AML-193 (cell line): Measurements from ENCODE around the gene PSAP.
"Not testable (repeated sequence)": the region's sequence is repeated elsewhere in the genome, so short reads cannot be mapped to it uniquely, and the experiment has no call there.

Source experiments
- DNase-seq, 2 experiments: peaks; one replicate each; lab custom pipeline; 2025; lab: John Stamatoyannopoulos, UW

Gene PSAP

DNA sequence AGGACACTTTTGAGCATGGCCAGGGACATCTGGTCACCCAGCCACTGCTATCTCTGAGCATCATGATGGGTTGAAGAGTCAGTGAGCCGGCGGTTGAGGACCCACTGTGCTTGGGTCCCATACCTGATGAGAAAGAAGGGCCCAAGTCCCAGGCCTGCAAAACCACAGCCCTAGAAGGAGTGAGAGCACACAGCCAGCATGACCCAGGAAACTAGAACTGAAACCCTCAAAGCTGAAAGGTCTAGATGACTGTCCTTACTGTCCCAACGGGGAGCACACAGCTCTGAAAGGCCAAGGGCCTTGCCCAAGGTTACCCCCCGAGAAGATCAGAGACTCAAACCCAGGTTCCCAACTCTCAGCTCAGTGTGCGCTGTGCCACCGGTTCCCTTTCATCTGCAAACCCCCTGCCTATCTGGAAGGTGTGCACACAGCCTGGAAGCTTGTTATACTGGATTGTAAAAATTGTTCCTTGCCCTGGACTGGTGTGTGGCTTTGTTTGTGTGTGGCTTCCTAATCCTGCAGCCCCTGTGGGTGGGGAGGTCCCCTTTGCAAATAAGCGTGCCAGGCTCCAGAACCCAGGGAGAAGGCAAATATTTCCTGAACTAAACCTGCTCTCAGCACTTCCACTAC lies 22.6 kb upstream of the PSAP start:
- DNase-seq, result no peak

DNA sequence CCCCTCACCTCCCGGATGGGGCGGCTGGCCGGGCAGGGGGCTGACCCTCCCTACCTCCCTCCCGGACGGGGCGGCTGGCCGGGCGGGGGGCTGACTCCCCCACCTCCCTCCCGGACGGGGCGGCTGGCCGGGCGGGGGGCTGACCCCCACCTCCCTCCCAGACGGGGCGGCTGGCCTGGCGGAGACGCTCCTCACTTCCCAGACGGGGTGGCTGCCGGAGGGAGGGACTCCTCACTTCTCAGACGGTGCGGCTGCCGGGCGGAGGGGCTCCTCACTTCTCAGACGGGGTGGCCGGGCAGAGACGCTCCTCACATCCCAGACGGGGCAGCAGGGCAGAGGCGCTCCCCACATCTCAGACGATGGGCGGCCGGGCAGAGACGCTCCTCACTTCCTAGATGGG lies 18.6 kb upstream of the PSAP start:
- not testable (repeated sequence) for DNase-seq

DNA sequence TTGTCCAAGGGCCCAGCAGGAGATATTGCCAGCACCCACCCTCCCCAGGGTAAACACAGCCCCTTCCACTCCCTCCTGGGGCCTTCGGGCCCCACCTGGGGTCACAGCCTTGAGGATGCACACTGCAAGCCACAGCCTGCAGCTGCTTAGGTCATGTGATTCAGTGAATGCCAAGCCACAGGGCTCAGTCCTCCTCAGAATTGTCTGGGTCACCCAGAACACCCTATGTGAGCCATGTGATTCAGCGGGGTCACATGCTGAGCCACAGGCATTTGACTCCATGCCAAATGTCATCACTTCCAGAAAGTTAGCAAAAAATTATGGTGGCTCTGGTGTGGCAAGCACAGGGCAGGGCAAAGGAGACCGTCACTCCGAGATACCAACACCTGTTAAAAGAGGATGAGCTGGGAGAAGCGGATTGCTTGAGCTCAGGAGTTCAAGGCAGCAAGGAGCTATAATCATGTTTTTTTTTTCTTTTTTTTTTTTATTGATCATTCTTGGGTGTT lies 17.2 kb upstream of the PSAP start:
- DNase-seq, result no peak

DNA sequence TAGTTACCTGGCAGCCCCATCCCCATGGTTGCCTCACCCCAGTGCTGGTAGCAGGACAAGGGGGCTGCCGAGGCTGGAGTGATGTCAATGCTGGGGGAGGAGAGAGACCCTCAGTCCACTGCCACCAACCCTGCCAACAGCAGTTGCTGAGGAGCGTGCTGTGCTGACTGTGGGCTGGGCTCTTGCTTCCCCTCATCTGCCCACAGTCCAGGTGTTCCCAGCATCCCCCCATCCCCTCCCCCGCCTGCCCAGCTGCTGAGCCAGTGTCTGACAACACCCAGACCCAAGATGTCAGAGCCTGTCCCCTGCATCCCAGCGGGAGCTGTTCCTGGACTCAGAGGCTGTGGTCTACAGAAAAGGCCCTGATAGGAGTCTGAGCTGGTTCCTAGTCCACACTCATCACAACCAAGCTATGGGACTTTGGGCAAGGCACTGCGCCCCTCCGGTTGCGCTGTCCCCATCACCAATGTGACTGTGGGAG lies 14.6 kb upstream of the PSAP start:
- no peak for DNase-seq

DNA sequence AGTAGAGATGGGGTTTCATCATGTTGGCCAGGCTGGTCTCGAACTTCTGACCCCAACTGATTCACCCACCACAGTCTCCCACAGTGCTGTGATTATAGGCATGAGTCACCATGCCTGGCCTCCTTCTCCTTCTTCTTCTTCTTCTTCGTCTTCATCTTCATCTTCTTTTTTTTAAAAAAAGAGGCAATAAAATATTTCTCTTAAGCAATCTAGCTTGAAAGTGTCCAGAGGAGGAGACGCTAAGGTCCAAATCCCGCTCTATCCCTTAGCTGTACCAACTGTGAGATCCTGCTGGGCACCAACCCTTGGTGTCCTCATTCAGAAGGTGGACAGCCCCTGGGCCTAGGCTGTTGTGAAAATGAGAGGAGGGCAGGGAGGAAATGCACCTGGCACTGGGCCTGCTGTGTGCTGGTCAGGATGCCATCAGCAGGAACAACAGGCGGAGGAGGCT lies 13.9 kb upstream of the PSAP start:
- no peak for DNase-seq

DNA sequence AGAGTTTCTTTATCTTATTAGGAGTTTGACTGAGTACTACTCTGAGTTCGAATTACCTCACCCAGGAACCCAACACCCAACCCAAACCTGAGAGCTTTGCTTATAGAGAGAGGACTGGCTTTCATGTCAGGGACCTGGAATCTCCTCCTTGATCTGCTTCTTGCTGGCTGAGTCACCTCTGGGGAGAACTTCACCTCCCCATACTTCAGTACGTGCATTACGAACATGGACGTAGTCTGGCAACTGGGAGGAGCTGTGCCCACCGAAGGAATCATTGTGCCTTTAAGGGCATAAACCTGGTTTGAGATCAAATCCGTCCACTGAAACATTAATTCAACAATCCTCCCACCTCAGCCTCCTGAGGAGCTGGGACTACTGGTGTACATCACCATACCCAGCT lies 12.2 kb upstream of the PSAP start:
- no peak for DNase-seq

DNA sequence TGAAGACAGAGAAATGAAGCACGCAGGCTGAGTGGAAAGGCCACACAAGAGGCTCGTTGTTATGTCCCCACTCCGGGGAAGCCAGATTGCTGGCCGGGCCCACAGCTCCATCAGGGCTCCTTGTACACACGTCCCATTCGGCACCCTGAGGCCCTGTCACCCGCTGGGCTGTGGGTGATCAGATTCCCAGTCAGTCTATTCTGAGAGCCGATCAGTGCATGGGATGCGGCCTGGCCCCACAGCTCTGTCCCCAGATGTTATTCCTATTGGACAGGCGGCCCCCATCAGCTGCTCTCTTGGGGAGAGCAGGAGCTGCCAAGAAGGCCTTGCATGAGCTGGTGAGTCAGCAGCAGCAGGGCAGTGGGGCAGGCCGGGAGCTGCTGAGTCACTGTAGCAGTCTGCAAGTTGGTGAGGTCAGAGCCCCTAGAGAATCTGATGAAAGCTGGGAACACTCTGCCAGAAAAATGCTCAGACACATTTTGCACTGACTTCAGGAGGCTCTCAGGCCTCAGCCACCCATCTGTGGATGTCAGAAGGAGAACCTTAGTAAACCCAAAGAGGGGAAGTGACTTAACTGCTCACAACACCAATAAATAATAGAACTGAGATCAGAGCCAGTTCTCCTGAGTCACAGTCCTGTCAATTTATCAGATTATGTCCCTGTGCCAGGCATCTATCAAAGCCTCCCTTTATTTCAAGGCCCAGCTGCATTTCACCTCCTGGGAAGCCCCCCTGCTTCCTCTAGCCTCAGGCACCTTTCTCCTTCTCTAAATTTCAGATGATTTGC lies 9.4 kb upstream of the PSAP start:
- peak; percentile 79 to 86 for DNase-seq

DNA sequence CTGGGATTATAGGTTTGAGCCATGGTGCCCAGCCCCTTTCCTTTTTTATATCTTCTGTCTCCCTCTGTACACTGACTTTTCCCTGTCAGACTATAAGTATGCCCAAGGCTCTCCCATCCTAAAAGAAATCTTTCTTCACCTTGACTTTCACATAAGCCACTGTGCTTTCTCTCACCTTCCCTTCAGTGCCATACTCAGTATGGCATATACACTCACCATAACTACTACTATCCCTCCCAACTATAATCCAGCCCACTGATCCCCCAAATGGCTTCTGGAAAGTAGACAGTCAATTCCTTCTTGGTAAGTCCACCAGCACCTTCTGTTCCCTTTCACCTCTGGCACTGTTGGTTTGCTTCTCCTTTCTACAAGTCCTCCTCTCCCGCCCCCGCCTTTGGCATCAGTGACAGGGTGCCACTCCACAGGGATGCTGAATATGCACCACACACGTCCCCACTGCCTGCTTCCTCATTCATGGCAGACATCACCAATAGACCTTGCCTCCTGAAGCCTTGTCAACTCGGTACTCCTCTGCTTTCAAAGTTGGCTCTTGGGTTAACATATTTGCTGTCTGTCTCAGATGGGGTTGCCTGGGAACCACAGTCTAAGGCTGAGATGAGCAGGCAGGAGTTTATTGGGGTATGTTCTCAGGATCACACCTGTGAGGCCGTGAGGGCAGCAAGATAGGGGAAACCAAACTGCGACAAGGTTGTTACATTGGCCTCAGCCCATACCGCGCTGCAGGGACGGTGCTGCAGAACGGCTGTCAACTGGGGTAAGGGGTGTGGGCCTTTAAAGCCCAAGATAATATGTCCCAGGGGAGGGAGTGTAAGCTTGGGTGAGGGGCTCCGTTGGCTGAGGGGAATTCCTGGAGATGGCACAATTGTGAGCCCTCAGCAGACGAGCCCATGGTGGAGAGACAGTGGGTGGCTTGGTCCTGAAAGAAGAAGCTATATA lies 7.2 kb upstream of the PSAP start:
- no peak for DNase-seq

DNA sequence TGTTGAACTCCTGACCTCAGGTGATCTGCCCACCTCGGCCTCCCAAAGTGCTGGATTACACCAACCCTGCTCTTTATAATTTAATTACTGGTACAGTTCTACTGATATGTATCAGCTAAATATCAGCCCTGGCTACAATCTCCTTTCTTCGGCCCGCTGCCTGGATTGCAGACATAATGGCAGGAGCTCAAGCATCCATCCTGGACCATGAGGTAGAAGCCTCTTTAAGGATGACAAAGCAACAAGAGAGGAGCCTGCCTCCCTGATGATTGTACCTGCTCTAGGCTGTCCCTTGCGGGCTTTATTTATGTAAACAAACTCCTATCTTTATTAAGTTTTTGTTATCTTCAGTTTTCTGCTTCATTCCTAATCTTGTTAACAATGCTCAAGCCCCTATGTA lies 5.6 kb upstream of the PSAP start:
- DNase-seq, result no peak

DNA sequence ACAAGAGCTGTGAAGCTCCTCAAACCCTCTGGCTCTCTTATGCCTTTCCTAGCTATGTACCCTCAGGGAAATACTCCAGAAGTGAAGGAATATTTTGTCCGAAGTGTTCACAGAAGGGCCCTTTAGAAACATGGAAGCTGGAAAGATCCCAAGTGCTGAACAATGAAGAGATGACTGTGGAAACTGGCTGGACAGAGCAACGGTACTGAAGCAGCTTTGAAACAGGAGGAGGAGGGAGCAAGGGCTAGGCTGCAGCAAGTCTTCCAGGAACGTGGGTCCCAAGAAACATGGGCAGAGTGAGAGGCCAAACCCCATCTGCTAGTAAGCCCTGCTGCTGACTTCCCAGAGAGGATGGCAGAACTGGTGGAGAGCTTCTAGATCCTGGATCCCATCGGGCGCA lies 3.0 kb upstream of the PSAP start:
- no peak for DNase-seq

DNA sequence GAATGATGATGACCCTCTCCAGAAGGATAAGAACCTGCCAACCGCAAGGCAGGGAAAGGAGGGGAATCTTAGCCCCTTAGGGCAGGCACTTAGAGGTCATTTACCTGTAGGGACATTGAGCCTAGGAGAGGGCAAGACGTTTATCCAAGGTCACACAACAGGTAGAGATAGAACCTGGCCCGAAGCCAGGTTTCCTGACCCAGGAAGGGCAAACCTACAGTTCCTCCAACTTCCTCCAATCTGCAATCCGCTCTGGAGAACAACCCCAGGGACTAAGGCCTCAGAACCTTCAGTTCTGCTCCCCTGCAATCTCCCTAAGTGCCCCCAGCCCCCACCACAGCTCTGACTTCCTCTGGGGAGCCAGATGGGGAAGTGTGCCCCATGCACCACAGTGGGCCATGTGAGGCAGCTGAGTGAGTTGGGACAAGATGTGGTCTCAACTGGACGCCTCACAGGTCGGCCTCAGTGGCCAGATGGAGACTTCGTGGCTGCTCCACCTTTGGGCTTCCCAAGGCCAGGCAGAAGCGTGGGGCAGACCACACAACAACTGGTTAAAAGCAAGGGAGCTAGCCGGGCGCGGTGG lies 1.4 kb upstream of the PSAP start:
- peak; percentile 15 to 25 for DNase-seq

DNA sequence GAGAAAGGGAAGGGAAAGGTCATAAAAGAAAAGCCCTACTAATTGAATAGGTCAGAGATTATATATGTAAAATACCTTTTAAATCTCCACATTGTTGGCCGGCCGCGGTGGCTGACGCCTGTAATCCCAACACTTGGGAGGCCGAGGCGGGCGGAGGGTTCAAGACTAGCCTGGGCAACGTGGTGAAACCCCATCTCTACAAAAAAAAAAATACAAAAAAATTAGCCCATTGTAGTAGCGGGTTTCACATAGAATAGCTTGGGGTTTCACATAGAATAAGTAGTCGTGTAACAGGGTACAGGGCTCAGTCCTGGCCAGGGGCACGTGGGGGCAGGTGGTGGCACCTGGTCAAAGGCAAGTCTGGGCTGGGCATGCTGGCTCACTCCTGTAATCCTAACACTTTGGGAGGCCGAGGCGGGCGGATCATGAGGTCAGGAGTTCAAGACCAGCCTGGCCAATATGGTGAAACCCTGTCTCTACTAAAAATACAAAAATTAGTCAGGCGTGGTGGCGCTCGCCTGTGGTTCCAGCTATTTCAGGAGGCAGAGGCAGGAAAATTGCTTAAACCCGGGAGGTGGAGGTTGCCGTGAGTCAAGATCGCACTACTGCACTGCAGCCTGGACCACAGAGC lies 529 bp upstream of the PSAP start:
- not testable (repeated sequence) for DNase-seq

DNA sequence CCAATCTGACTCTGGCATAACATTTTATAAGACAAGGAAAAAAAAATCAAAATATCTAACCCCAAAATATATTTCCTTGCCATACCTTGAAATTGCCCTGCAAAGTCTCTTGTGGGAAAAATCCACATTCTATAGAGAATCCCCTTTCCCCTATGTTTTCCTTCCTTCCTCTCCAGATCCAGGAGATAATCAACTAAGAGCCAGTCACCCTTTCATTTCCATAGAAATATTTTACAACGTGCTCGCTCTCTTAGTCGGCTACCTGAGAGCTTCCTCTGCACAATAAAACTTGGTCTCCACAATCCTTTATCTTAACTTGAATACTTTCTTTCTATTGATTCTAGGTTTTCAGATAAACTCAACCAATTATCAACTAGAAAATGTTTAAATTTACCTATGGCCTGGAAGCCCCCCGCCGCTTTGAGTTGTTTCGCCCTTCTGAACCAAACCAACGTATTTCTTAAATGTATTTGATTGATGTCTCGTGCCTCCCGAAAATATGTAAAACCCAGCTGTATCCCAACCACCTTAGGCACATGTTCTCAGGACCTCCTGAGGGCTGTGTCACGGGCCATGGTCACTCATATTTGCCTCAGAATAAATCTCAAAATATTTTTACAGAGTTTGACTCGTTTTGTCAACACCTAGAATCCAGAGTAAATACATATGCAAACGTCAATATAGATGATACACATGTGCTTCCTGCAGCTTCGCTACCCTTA lies 869 bp downstream of the PSAP start:
- DNase-seq, result no peak

DNA sequence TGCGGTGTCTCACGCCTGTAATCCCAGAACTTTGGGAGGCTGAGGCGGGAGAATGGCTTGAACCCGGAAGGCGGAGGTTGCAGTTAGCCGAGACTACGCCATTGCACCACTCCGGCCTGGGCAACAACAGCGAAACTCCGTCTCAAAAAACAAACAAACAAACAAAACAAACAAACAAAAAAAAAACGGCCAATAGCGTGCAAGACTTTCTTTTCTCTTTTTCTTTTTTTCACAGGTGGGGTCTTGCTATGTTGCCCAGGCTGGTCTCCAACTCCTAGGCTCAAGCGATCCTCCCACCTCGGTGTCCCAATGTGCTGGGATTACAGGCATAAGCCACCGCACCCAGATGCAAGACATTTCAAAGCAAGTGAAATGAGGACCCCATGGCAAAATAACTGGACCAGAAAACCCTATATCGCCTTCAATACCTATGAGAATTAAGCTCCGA lies 1.6 kb downstream of the PSAP start:
- no peak for DNase-seq

DNA sequence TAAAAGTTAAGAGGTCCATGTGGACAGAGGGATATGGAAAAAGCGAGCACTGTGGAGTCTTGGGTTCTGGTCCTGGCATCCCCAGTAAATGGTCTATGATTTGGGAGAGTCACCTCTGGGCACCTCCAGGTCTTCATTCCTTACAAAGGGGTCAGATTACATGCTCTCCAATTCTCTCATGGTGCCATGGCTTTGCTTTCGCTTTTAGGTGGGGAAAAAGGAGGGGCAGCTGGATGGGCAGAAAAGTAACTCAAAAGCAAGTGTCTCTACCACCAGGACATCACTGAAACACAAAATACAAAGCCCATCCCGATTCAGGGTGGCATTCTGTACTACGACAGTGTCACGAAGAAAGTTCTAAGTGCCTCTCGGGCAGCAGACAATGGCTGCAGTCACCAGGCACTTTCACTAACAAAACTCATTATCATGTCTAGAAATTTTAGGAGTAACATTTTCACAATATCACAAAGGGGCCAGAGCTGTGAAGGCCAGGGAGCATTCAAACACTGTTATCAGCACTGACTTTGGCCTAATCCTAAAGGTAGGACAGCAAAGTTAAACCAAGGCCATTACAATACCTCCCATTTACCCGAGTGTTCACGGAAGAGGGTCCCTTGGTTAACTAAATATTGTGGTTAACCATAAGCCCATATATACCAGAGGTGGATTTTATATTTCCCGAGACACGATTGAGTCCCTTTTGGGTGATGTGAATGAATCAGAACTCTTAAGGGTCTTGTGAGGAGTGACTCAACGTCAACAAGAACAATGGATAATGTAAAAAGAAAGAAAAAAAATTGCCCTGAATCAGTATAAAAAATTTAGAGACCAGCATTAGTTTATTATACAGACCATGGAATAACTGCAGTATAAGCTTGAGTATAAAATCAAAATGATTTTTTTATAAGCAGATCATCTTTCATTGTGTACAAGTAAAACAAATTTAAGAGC lies 2.5 kb downstream of the PSAP start:
- DNase-seq, result no peak

DNA sequence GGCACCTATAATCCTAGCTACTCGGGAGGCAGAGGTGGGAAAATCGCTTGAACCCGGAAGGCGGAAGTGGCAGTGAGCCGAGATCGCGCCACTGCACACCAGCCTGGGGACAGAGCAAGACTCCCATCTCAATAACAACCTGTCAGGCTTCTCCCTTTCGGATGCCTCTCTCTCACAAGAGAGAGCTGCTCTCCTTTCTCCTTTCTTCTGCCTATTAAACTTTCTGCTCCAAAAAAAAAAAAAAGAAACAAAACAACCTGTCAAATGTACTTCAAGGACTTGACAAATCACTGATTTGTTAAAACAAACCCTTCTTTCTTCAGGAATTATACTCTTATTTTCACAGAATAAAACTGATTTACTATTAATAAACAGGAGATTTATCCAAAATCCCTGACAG lies 3.6 kb downstream of the PSAP start:
- DNase-seq, result no peak

DNA sequence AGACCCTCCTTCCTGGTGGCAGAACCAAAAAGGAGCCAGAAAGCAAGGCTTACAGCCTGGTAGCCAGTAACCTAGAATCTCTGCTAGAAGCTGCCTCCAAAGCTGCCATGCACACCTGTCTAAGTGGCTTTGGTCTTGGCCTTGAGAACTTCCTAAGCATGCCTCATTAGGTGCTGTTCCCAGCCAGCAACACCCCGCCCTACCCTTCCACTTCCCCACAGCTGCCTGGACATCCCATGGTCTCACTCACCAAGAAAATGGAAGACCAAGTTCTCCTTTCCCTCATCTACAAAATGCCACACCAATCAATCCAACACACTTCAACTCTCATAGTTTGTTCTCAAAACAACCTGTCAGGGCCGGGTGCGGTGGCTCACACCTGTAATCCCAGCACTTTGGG lies 4.2 kb downstream of the PSAP start:
- no peak for DNase-seq

DNA sequence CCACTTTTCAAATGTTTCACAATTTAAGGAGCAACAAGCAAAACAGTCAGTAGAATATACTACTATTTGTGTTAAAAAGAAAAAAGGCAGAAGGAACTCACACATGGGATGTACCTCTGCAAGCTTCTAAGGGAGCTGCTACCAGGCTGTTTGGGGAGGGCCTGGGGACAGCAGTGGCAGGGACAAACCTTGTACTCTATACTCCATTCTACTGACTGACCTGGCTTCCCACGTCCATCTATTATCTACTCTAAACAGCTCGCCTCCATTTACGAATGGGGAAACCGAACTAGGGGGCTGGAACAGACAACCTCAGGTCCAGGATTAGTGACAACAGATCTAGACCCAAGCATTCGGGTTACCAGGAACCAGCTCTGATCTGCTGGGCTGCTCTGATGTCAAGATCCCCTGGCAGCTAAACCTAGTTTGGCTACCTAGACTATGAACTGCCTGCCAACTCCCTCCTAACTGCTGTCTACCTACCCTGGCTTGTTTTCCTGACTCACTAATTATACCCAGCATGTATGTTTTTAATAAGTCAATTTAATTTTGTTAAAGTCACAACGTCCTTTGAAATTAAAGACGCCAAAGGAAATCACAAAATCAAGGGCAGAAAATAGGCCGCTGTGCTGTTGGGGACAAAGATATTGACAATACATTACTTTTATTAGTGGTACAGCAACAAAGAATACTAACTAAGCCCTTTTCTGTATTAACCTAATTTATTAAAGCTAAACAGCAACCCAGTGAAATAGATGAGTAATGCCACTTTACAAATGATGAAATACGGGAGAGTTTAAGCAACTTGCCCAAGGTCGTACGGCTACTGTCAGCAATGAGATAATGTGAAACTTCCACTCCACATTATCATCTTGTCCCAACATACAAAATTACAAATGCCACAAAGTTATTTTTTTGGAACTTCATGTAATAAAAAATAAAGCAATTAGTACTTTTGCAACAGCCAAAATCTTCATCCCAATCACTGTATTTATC lies 5.3 kb downstream of the PSAP start:
- peak in 1 of 2 experiments; percentile 19 for DNase-seq
